ENCODE results near the gene GREM1.

Gene GREM1

GRCh38 chr15:32790352-32790999, 72.7 kb downstream of the GREM1 start:
- no peak for DNase-seq

GRCh38 chr15:32792436-32792835, 74.6 kb downstream of the GREM1 start:
- no peak for DNase-seq
